WTC11 (cell line): ENCODE results near the gene GALNT13. TPM values are rescaled to one million over a fixed set of nuclear protein-coding genes. Genes with fewer than 3 reads are reported as not detected.

ENCODE experiments used
- ATAC-seq: fragments of 200-7000 bp; cut with Tn5 transposase; 2 replicates; pipeline ENCODE4 v1.10.0; 2021; ENCODE audit warnings: mild to moderate bottlenecking, moderate library complexity
- CTCF ChIA-PET: fragments of 300-600 bp; sonication (Branson Sonifier 250); formaldehyde crosslinking; loops from one replicate; lab custom pipeline; 2021; ENCODE audit warnings: antibody characterized with exemption; lab: Charles Lee
- POLR2A ChIA-PET: fragments of 350-600 bp; sonication (Branson Sonifier 250); formaldehyde crosslinking; loops from one replicate; lab custom pipeline; 2021; ENCODE audit warnings: antibody characterized with exemption; lab: Charles Lee
- DNase-seq: peaks from one replicate; pipeline ENCODE4 v3.0.0; 2021; ENCODE audit warnings: low spot score
- H3K27ac Mint-ChIP-seq: 2 replicates; pipeline ENCODE4 v1.8.0; 2021; ENCODE audit warnings: mixed read lengths
- H3K27me3 Mint-ChIP-seq: 2 replicates; pipeline ENCODE4 v1.8.0; 2021; ENCODE audit warnings: low read depth, mild to moderate bottlenecking, moderate library complexity, mixed read lengths
- H3K36me3 Mint-ChIP-seq: 2 replicates; pipeline ENCODE4 v1.8.0; 2021; ENCODE audit warnings: mixed read lengths
- H3K4me1 Mint-ChIP-seq: 2 replicates; pipeline ENCODE4 v1.8.0; 2022; ENCODE audit warnings: mixed read lengths
- H3K4me3 Mint-ChIP-seq: 2 replicates; pipeline ENCODE4 v1.8.0; 2021; ENCODE audit warnings: mild to moderate bottlenecking, moderate library complexity, mixed read lengths
- H3K9me3 Mint-ChIP-seq: 2 replicates; pipeline ENCODE4 v1.8.0; 2021; ENCODE audit warnings: mixed read lengths
- AFF4 ChIP-seq: sonication (generic); formaldehyde crosslinking; IDR thresholded peaks from 2 replicates; pipeline ENCODE4 v1.8.1; 2023; ENCODE audit warnings: mild to moderate bottlenecking, missing genetic modification reagents, borderline replicate concordance
- ATF1 ChIP-seq: sonication (generic); formaldehyde crosslinking; IDR thresholded peaks from 2 replicates; pipeline ENCODE4 v1.8.1; 2023; ENCODE audit warnings: mild to moderate bottlenecking, moderate library complexity, missing genetic modification reagents
- ATF2 ChIP-seq: sonication (generic); formaldehyde crosslinking; IDR thresholded peaks from 2 replicates; pipeline ENCODE4 v1.8.1; 2022; ENCODE audit warnings: low read depth, missing genetic modification reagents, borderline replicate concordance
- CREM ChIP-seq: sonication (generic); formaldehyde crosslinking; IDR thresholded peaks from 2 replicates; pipeline ENCODE4 v1.8.1; 2022; ENCODE audit warnings: mild to moderate bottlenecking, missing genetic modification reagents, moderate library complexity
- E2F4 ChIP-seq: sonication (generic); formaldehyde crosslinking; IDR thresholded peaks from 2 replicates; pipeline ENCODE4 v1.8.1; 2022; ENCODE audit warnings: low read depth, mild to moderate bottlenecking, moderate library complexity, missing genetic modification reagents, borderline replicate concordance
- EMX1 ChIP-seq: fragments of 250-450 bp; sonication (Bioruptor Pico); IDR thresholded peaks from 2 replicates; pipeline ENCODE4 v1.8.0; 2021; ENCODE audit warnings: mild to moderate bottlenecking
- FOXP1 ChIP-seq: sonication (generic); formaldehyde crosslinking; IDR thresholded peaks from 2 replicates; pipeline ENCODE4 v1.8.0; 2022; ENCODE audit warnings: missing genetic modification reagents, mild to moderate bottlenecking, moderate library complexity, borderline replicate concordance
- FOXP4 ChIP-seq: sonication (generic); formaldehyde crosslinking; IDR thresholded peaks from 2 replicates; pipeline ENCODE4 v1.8.0; 2022; ENCODE audit warnings: mild to moderate bottlenecking, missing genetic modification reagents
- GABPB1 ChIP-seq: sonication (generic); formaldehyde crosslinking; IDR thresholded peaks from 2 replicates; pipeline ENCODE4 v1.8.1; 2023; ENCODE audit warnings: mild to moderate bottlenecking, missing genetic modification reagents
- HMGA2 ChIP-seq: fragments of 250-450 bp; sonication (Bioruptor Pico); IDR thresholded peaks from 2 replicates; pipeline ENCODE4 v1.4.0; 2021; ENCODE audit warnings: mild to moderate bottlenecking, moderate library complexity
- IRF2 ChIP-seq: sonication (generic); formaldehyde crosslinking; IDR thresholded peaks from 2 replicates; pipeline ENCODE4 v1.8.0; 2022; ENCODE audit warnings: low read depth, missing genetic modification reagents, borderline replicate concordance
- KAT7 ChIP-seq: sonication (generic); formaldehyde crosslinking; IDR thresholded peaks from 2 replicates; pipeline ENCODE4 v1.8.1; 2023; ENCODE audit warnings: missing genetic modification reagents, mild to moderate bottlenecking, borderline replicate concordance
- MYBL2 ChIP-seq: sonication (generic); formaldehyde crosslinking; IDR thresholded peaks from 2 replicates; pipeline ENCODE4 v1.8.1; 2023; ENCODE audit warnings: mild to moderate bottlenecking, moderate library complexity, missing genetic modification reagents
- SP1 ChIP-seq: sonication (generic); formaldehyde crosslinking; conservative IDR thresholded peaks from 2 replicates; pipeline ENCODE4 v1.8.1; 2022; ENCODE audit warnings: missing genetic modification reagents
- TCF7 ChIP-seq: sonication (generic); formaldehyde crosslinking; IDR thresholded peaks from 2 replicates; pipeline ENCODE4 v1.8.0; 2022; ENCODE audit warnings: mild to moderate bottlenecking, low read depth, missing genetic modification reagents, moderate library complexity
- TP53 ChIP-seq: sonication (generic); formaldehyde crosslinking; IDR thresholded peaks from 2 replicates; pipeline ENCODE4 v1.8.1; 2023; ENCODE audit warnings: mild to moderate bottlenecking, missing genetic modification reagents
- ZBTB21 ChIP-seq: sonication (generic); formaldehyde crosslinking; IDR thresholded peaks from 2 replicates; pipeline ENCODE4 v1.8.1; 2023; ENCODE audit warnings: mild to moderate bottlenecking, missing genetic modification reagents, borderline replicate concordance
- ZNF219 ChIP-seq: sonication (generic); formaldehyde crosslinking; IDR thresholded peaks from 2 replicates; pipeline ENCODE4 v1.8.0; 2023; ENCODE audit warnings: missing genetic modification reagents, mild to moderate bottlenecking, borderline replicate concordance
- ZNF232 ChIP-seq: sonication (generic); formaldehyde crosslinking; IDR thresholded peaks from 2 replicates; pipeline ENCODE4 v1.8.0; 2022; ENCODE audit warnings: mild to moderate bottlenecking, missing genetic modification reagents
- ZNF396 ChIP-seq: fragments of 250-450 bp; sonication (Bioruptor Pico); IDR thresholded peaks from 2 replicates; pipeline ENCODE4 v1.8.0; 2021; ENCODE audit warnings: mild to moderate bottlenecking, moderate library complexity, borderline replicate concordance
- ZNF416 ChIP-seq: fragments of 250-450 bp; sonication (Bioruptor Pico); IDR thresholded peaks from 2 replicates; pipeline ENCODE4 v1.9.0; 2021; ENCODE audit warnings: mild to moderate bottlenecking, inconsistent platforms
- ZNF423 ChIP-seq: fragments of 250-450 bp; sonication (Bioruptor Pico); IDR thresholded peaks from 2 replicates; pipeline ENCODE4 v2.1.2; 2022; ENCODE audit warnings: mild to moderate bottlenecking, moderate library complexity
- ZNF532 ChIP-seq: fragments of 250-450 bp; sonication (Bioruptor Pico); IDR thresholded peaks from 2 replicates; pipeline ENCODE4 v1.9.0; 2021; ENCODE audit warnings: mild to moderate bottlenecking, borderline replicate concordance
- total RNA-seq: library from RNA; stranded (reverse); gene quantifications from 3 replicates; pipeline ENCODE4 v1.2.3, GENCODE V29; 2021

The GALNT13 gene
- total RNA-seq, 1 experiment from 2014 or later: 9.9 TPM

GRCh38 chr2:154243685-154244084 lies 372.0 kb downstream of the GALNT13 start:
- no peaks in the 10 kb centered on the region for H3K27me3 Mint-ChIP-seq
- H3K27ac Mint-ChIP-seq: no peak overlapping the region
- H3K9me3 Mint-ChIP-seq: no peaks in the 10 kb centered on the region
- H3K4me3 Mint-ChIP-seq: no peak overlapping the region
- no peak for ATAC-seq
- DNase-seq: no peak
- peaks cover 22% of the 10 kb centered on the region for H3K4me1 Mint-ChIP-seq
- no peaks in the 10 kb centered on the region for H3K36me3 Mint-ChIP-seq
- CTCF ChIA-PET: no interaction called here
- POLR2A ChIA-PET: no interaction called here
- TF ChIP-seq KAT7 (CRISPR knock-in tag) (no peak), TP53 (no peak), IRF2 (CRISPR knock-in tag) (no peak), ZNF232 (no peak), FOXP4 (CRISPR knock-in tag) (no peak), ZNF423 (CRISPR knock-in tag) (no peak), ZNF532 (CRISPR knock-in tag) (no peak), ATF2 (CRISPR knock-in tag) (no peak), E2F4 (CRISPR knock-in tag) (no peak), CREM (CRISPR knock-in tag) (no peak), ZNF219 (CRISPR knock-in tag) (no peak), MYBL2 (no peak), SP1 (no peak), GABPB1 (CRISPR knock-in tag) (no peak)

GRCh38 chr2:154244932-154245331 lies 373.2 kb downstream of the GALNT13 start:
- H3K27ac Mint-ChIP-seq: no peak overlapping the region

GRCh38 chr2:154247503-154247902 lies 375.8 kb downstream of the GALNT13 start:
- Mint-ChIP-seq H3K27ac (no peak overlapping the region), H3K9me3 (no peaks in the 10 kb centered on the region), H3K36me3 (no peaks in the 10 kb centered on the region), H3K4me3 (no peak overlapping the region), H3K4me1 (no peaks in the 10 kb centered on the region), H3K27me3 (no peaks in the 10 kb centered on the region)
- no peak for DNase-seq
- CTCF ChIA-PET: no interaction called here
- no peak for ATAC-seq
- POLR2A ChIA-PET: no interaction called here
- no peak for TF ChIP-seq ZNF416 (CRISPR knock-in tag)
- TF ChIP-seq HMGA2 (CRISPR knock-in tag): no peak
- TF ChIP-seq FOXP1 (CRISPR knock-in tag): no peak
- no peak for TF ChIP-seq EMX1 (CRISPR knock-in tag)
- TF ChIP-seq ATF1 (CRISPR knock-in tag): no peak
- no peak for TF ChIP-seq AFF4 (CRISPR knock-in tag)
- TF ChIP-seq TCF7: no peak
- TF ChIP-seq ZNF396 (CRISPR knock-in tag): no peak

More at GRCh38 chr2:154244932-154245331, 373.2 kb downstream of the GALNT13 start:
- Mint-ChIP-seq H3K27me3 (no peaks in the 10 kb centered on the region), H3K36me3 (no peaks in the 10 kb centered on the region), H3K9me3 (no peaks in the 10 kb centered on the region), H3K4me1 (peaks cover 17% of the 10 kb centered on the region), H3K4me3 (no peak overlapping the region)
- ChIA-PET POLR2A (no interaction called here), CTCF (no interaction called here)
- no peak for TF ChIP-seq ZBTB21 (CRISPR knock-in tag)
- DNase-seq (no peak), ATAC-seq (no peak)
